Fibroblast of lung (primary cell): ENCODE measurements around the gene RADIL.

Experiments
- CTCF ChIP-seq, 2 donors: IDR thresholded peaks in 1 of 2; conservative IDR thresholded peaks in 1 of 2; 1 replicate in 1 of 2; 2 replicates in 1 of 2; pipeline ENCODE4 v1.5.1; 2011 to 2012; ENCODE audit warnings: low read length in 2 of 2, control low read depth in 1 of 2, inconsistent platforms in 1 of 2, low read depth in 1 of 2, mild to moderate bottlenecking in 1 of 2
- EZH2 ChIP-seq: IDR thresholded peaks from 2 replicates; pipeline ENCODE4 v1.5.1; 2012; ENCODE audit warnings: low read length, control low read depth, mild to moderate bottlenecking; ENCODE audit errors: missing control alignments

- TF ChIP-seq EZH2 (no peak), CTCF (conservative IDR thresholded peaks at IDR 0.05 in 1 of 2, IDR thresholded peaks at IDR 0.05 in 1 of 2; ENCODE audit: low read depth in 1 of 2, low read length in 2 of 2) (no peak)
Measured at GRCh38 chr7:4862156-4862555, 21.4 kb downstream of the RADIL start.
